Neural progenitor cell (in vitro differentiated cells): Measurements from ENCODE around the gene MS4A2.

Experiments used
- EZH2phosphoT487 ChIP-seq: fragments of 200-600 bp; sonication (generic); IDR thresholded peaks from 2 replicates; pipeline ENCODE4 v1.6.1; 2017; ENCODE audit warnings: antibody characterized with exemption
- TF ChIP-seq, protein P1 (sequence below): fragments of 200-600 bp; sonication (generic); IDR thresholded peaks from 2 replicates; pipeline ENCODE4 v1.5.1; 2017; ENCODE audit warnings: antibody characterized with exemption, mild to moderate bottlenecking

DNA sequence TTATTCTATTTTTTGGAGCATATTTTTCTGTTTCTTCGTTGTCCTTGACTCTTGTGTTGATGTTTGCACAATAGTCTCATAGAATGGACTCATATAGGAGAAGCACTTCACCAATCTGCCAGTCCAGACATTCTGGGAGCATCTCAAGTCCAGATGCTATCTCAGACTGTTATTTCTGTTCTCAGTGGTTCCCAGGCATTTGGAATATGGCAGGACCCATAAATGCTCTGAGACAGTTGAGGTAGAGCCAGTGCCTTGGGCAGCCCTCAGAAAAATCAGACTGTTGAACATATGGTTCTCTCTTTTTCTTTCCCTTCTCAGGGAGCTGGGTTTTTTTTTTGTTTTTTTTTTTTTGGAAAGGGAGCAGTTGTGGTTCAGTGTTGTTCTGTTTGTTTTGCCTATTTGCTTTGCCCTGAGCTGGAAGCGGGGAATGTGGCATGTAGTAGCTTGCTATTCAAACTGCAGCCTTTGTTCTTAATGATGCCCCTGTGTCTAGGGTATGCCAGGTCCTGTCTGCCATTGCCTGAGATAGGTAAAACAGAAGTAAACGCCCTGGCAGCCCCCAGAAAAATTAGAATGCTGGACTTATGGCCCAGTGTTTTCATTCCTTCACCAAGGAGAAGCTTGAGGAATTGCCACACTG, 3.7 kb upstream of the MS4A2 start:
- TF ChIP-seq, protein P1, sequence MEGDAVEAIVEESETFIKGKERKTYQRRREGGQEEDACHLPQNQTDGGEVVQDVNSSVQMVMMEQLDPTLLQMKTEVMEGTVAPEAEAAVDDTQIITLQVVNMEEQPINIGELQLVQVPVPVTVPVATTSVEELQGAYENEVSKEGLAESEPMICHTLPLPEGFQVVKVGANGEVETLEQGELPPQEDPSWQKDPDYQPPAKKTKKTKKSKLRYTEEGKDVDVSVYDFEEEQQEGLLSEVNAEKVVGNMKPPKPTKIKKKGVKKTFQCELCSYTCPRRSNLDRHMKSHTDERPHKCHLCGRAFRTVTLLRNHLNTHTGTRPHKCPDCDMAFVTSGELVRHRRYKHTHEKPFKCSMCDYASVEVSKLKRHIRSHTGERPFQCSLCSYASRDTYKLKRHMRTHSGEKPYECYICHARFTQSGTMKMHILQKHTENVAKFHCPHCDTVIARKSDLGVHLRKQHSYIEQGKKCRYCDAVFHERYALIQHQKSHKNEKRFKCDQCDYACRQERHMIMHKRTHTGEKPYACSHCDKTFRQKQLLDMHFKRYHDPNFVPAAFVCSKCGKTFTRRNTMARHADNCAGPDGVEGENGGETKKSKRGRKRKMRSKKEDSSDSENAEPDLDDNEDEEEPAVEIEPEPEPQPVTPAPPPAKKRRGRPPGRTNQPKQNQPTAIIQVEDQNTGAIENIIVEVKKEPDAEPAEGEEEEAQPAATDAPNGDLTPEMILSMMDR: no peak
- TF ChIP-seq EZH2phosphoT487: no peak
